HK-2 (cell line): ENCODE measurements around the gene MEIS1.

ENCODE experiments used
- DNase-seq: peaks from one replicate; pipeline ENCODE4 v3.0.0-alpha.2; 2018; ENCODE audit not compliant: unreplicated experiment

Gene MEIS1

DNA sequence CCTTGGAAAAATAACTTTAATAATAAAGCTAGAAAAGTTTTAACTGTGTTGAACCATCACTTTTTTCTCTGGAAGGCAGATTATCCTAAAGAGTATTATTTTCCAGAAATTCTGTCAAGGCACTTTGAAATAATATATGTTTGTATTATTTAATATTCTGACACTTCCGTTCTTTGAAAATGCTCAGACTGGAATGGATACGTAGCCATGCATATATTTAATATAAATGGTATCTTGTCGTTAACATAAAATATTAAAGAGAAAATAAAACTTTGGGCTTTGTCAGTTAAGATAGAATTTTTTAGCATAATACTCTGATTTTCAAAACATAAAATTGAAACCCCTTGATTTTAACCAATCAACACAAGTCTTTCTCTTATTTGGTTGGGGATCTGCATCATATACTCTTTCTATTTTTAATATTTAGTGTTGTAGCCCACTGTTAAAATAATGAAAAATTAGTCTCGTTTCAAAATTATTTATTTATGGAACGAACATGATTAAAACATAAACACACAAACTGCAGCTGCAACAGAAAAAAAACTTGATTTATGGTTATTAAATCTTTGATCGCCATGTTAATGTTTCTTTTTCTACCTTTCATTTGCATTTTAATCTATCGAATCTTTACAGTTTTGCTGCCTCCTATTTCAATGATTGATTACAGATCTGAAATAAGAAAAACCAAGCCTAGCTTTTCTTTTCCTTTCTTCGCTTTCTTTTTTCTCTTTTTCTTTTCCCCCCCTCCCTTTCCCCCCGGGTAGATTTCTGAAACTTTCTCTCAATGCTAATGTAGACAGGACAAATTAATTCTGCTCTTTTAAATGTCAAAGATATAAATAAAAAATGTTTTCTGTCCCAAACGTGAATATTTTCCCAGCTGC is 145.5 kb downstream of the MEIS1 start:
- no peak for DNase-seq

DNA sequence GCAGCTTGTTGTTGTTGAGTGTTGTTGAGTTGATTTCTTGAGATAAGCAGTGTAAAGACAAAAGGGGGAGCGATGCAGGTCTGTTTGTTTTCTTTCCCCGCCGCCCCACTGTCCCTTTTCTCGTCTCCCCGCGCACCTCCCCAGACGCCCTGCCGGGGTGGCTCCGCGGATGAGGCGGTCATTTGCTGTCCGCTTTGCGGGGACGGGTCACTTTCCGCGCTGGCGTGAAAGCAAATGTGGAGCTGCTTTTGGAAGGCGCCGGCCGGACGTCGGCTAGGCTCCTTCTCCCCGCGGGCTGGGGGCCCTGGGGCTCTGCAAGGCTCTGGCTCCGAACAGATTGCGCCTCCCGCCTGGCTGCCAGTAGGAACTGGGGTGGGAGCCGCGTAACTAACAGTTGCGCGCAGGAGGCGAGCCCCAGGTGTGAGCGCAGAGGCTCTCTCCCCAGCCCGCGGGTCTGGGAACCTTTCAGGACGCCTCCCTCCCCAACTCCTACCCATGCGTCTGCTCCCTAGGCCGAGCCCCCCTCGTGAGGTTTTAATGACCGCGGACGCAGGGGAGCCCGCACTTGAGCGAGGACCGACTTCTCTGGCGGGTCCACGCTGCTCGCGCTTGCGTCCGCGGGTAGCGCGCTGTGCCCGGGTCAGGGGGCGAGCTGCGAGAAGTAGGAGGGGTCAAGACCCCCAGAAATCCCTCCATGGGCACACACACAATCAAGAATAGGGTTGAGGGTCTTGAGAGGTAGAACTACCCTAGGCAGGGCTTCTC is 146.6 kb downstream of the MEIS1 start:
- no peak for DNase-seq

DNA sequence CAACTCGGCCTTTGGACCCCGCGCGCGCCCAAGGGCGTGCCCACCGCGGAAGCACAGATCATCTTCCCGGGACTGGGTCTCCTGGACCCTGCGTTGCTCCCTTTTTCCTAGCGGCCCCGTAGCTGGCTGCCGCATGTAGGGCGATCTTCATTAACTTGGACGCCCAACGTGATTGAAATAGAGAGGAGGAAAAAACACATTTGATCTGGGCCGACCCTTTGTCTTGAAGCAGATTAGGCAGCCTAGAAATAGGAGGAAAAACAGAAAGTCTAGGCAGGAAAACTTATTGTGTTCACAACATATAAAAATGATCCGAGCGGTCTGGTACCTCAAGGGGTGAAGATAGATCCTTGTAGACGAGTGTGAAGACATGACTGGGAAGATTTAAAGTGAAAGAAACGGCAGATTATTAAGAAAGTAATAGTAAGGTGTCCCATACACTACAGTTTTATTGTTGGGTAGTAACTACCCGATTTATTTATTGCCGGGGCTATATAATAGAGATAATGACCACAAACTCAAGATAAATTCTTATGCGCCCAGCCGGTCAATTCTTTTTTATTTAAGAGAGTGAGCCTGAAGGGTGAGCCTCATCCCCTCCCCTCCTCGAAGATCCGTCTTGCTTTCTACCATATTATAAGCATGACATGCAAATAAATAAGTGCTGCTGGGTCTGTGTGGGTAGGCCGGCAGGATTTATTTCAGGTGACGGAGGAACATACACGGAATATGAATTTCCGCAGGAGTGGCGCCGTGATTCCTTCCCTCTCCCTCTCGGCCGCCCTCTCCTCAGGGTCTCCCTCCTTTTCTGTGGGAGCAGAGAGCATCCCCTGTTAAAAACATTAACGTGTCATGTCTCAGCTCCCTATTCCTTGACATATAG is 147.4 kb downstream of the MEIS1 start:
- DNase-seq: no peak

DNA sequence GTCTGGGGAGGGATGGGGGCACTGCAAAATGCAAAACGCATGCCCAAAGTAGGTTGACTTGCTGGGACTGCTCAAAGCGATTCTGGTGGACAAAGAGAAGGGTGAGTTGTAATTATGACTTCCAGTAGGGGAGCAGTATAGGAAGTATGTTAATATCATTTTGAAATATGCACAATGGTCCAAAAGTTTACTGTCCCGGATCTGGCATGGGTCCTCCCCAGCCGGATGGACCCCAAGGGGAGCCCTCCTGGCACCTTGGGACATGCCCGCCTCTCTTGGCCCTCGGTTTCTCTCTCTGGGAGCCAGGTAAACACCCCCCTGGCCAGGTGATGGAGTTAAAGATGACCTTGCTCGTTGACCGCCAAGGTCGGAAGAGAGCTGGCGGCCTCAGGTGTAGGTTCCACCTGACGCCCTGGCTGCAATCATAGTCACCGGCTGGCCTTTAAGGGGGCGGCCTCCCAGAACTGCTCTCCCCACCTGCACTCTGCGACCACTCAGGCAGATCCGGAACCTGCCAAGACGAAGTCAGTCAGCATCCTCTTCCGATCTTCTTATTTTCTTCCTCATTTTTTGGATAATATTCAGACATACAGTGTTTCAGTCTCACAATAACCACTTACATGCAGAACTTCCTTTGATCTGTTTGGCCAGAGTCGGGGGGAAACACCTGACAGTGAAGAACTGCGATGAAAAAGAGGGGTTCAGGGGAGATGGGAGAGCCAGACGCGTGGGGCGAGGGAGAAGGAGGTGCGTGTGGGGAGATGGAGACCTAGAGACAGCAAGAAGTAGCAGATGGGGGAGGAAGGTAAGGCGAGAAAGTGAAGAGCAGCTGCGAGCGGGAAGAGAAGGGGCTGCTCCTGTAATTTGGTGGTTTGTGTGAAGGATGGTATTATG is 148.3 kb downstream of the MEIS1 start:
- DNase-seq: no peak

DNA sequence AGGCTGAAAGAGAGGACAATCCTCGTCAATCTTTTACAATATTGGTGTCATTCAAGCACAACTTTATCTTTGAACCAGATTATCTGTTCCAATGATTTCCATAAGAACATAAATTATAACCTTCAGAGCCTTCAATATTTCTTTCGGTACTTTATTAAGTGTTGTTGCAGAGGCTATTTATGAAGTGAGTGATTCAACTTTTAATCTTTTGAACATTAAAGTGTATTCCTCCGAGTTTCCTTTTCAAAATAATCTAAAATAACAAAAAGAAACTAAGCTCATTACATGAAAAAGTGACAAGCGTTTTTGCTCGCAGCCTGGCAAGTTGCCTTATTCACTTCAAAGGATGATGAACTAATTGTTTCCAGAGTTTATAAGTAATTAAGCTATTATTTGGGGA is 149.0 kb downstream of the MEIS1 start:
- DNase-seq: no peak

DNA sequence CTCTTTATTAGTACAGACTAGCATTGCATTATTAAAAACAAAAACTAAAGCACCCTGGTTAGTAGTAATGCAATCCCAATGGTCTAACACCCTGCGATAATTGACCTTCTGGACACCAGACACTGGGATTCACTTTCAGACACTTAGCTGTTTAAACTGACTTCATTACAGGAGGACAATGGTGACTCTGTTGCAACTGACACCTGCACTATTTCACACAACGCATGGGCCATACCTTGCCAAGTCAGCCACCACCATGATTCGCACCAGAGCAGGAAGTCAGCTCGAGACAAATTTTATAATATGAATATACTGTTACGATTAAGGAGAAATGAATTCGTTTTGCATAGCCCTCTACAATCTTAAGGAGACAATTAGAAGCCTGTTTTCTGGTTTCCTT is 150.7 kb downstream of the MEIS1 start:
- no peak for DNase-seq

DNA sequence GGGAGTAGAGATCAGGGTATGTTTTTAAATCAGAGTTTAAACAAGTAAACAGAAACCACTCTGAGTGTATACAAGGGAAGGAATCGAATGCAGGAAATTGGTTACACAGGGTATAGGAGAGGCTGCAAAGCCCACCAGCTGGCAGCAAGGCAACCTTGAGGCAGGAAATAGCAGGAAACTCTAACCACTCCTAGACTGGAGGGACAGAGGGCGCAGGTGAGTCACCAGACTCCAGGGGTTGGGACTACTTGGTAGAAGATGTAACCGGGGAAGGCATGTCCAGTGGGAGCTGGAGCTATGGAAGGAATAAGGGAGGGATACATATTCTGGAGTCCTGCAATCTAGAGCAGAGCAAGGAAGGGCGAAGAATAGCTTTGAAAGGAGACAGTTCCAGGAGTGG is 152.3 kb downstream of the MEIS1 start:
- DNase-seq: no peak

DNA sequence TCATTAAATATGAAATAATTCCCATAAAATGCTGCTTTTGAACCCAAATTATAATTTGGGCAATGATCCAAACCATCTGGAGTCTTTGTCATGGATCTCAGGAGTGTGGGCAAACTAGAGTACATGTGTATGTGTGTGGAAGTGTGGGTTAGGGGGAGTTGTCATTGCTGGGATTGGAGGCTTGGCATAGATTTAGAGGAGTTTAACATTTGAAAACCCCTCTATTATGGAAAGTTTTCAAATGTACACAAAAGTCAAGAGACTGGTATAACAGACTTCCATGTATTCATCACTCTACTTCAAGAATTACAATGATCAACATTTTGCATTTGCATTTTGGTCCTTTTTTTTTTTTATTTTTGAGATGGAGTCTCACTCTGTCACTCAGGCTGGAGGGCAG is 159.1 kb downstream of the MEIS1 start:
- no peak for DNase-seq

DNA sequence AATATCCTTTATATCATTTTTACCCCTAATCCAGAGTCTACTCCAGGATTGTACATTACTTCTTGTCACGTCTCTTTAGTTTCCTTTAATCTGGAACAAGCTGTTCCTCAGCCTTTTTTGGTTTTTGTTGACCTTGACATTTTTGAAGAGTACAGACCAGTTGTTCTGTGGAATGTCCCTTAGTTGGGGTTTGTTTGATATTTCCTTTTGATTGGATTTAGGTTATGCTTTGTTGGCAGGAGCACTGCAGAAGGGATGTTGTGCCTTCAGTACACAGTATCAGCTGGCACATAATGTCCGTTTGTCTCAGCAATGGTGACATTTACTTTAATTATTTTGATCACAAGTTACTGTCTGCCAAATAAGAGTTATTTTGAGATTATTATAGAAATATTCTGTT is 160.6 kb downstream of the MEIS1 start:
- no peak for DNase-seq

DNA sequence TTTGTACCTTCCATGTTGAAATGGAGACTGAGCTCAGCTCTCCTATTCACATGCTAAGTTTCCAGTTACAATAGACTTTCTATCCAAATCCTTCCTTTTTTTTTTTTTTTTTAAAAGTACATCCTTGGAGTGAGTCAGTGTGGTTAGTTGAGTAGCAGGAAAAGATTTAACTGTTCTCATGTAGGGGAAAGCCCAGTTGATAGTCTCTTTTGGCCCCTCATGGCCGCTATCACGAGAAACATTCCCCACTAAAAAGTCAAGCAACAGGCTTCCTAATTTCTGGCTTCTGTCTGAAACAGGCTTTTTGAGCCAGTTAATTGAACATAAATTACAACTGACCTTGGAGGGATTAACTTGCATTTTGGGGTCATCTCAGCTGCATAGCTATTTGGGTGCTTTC is 161.3 kb downstream of the MEIS1 start:
- no peak for DNase-seq

DNA sequence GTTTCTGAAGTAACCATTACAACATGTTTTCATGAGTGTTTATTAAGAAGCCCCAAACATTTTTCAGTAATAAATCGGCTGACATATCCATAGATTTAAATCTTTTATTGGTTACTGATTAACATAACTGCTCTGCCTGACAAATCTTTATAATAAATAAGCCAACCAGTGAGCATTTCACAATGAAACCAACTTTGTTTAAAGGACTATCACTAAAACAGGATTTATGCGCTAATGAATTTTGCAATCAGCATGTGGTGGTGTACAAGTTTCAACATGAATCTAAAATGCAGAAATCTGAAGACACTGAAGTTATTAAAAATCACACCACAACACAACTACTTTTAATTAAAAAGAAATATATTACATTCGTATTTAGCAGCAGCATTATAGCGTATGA is 166.7 kb downstream of the MEIS1 start:
- no peak for DNase-seq

DNA sequence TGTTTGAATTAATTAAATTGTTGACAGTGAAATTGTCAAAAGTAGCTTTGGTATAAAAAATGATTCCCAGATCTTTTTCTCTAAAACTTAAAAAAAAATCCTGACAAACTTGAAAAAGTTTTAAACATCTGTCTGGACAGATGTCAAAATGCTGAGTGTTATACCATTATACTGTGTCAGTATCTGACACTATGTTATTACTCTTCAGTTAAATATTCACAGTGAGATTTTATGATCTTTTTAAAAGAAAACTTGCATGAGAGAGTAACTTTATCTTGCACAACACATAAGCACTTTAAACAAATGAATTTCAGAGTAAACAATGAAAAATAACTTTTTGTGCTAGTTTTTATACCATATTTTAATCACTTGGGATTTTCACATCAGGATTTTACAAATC is 167.4 kb downstream of the MEIS1 start:
- DNase-seq: no peak

DNA sequence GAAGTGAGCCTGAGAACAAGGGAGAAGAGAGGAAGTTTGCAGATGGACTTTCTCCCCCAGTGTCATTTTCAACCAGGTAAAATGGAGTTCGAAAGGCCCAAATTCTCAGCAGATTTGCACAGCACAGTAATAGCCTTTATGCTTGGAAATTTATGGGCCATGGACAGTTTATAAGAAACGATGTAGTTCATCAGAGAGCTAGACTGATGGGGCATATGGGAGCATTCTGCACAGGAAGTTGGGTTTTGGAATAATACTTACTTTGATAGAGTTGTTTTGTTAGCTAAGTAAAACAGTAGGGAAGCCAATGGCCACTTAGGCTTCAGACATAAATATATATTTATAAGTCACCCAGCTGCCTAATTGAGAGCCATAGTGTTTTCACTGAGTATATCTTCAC is 169.4 kb downstream of the MEIS1 start:
- DNase-seq: no peak

DNA sequence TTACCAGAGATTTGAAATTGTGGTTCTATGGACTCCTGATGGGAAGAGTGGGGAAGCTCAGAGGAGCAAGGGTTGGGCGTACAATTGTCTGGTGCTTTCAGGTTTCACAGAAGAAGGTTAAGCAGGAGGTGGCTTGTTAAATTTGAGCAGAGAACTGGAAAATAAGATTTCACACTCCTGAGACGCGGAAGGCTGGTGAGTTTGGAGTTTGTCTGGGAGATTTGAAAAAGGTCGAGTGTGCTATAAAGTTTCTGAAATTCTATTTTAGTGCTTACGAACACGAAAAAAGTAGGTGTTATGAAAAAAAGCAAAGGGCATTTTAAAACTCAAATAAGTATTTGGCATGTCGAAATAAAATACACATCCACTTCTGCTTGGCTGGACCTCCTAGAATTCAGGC is 170.1 kb downstream of the MEIS1 start:
- DNase-seq: no peak

DNA sequence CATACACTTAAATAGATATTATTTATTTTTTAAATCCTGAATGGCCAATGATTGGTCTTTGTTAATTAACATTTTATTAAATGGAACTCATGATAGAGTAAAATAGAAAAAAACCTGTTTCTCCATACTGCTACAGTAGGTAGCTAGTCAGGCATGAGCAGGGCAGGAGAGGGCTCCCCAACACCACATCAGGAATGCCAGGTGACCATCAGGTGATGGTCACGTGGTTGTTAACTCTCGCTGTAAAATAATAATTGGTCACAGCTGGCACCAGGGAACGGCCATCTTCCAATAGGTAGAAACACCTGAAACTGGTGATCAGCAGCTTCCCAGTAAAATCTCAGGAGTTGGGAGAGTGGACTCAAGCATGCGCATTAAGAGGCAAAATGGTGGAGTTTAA is 172.2 kb downstream of the MEIS1 start:
- no peak for DNase-seq
